Lung (tissue), 12 donors: ENCODE results near the gene CD300H. TPM values are rescaled to one million over a fixed set of nuclear protein-coding genes. Genes with fewer than 3 reads are reported as not detected.
"Not testable (repeated sequence)": the region's sequence is repeated elsewhere in the genome, so short reads cannot be mapped to it uniquely, and the experiment has no call there.

Source experiments
- ATAC-seq: fragments of 200-7000 bp; cut with Tn5 transposase; one replicate; pipeline ENCODE4 v1.9.1; 2020; ENCODE audit warnings: moderate number of reproducible peaks; ENCODE audit not compliant: insufficient read depth, low FRiP score
- DNase-seq, 3 donors: peaks; one replicate each; pipeline ENCODE4 v3.0.0-alpha.2; 2013 to 2017
- H3K27ac ChIP-seq, 2 donors: one replicate each; pipeline ENCODE4 v1.5.1; 2013; ENCODE audit warnings: mild to moderate bottlenecking in 2 of 2, moderate library complexity in 2 of 2, control low read depth in 1 of 2, inconsistent platforms in 1 of 2, low read depth in 1 of 2, low read length in 1 of 2
- H3K27me3 ChIP-seq, 3 donors: one replicate each; pipeline ENCODE4 v1.5.1; 2013; ENCODE audit warnings: low read length in 2 of 3; ENCODE audit not compliant: control insufficient read depth in 3 of 3, insufficient read depth in 3 of 3
- H3K36me3 ChIP-seq, 4 donors: one replicate each; pipeline ENCODE4 v1.5.1; 2013; ENCODE audit warnings: low read length in 4 of 4, mild to moderate bottlenecking in 1 of 4, moderate library complexity in 1 of 4; ENCODE audit not compliant: control insufficient read depth in 4 of 4, insufficient read depth in 4 of 4
- H3K4me1 ChIP-seq, 5 donors: one replicate each; pipeline ENCODE4 v1.5.1; 2013; ENCODE audit warnings: low read length in 5 of 5, mild to moderate bottlenecking in 2 of 5, moderate library complexity in 1 of 5; ENCODE audit not compliant: control insufficient read depth in 5 of 5, insufficient read depth in 5 of 5
- H3K4me3 ChIP-seq: one replicate; pipeline ENCODE4 v1.5.1; 2013; ENCODE audit warnings: mild to moderate bottlenecking, control low read depth, moderate library complexity
- H3K9ac ChIP-seq, 2 donors: one replicate each; pipeline ENCODE4 v1.5.1; 2013; ENCODE audit warnings: low read length in 2 of 2, control low read depth in 1 of 2; ENCODE audit not compliant: insufficient read depth in 1 of 2
- H3K9me3 ChIP-seq, 4 donors: one replicate each; pipeline ENCODE4 v1.5.1; 2013; ENCODE audit warnings: low read length in 3 of 4, mild to moderate bottlenecking in 1 of 4, moderate library complexity in 1 of 4; ENCODE audit not compliant: control insufficient read depth in 4 of 4, insufficient read depth in 3 of 4
- CTCF ChIP-seq: IDR thresholded peaks from 2 replicates; pipeline ENCODE4 v1.5.1; 2012; ENCODE audit warnings: mild to moderate bottlenecking; ENCODE audit errors: control extremely low read depth, extremely low read depth
- WGBS, 2 donors: extraction: QIAGEN DNeasy Blood & Tissue Kit; methylation state at CpG; one replicate each; pipeline ENCODE4 v1.1.7; 2013; 5-methylcytosine and 5-hydroxymethylcytosine counted together
- polyA plus RNA-seq, 2 donors: library from polyadenylated mRNA; stranded (reverse); fragments of 200-250 nt; gene quantifications; one replicate each; pipeline ENCODE4 v1.2.1, GENCODE V29; 2013
- total RNA-seq, 2 donors: library from RNA; depleted of rRNA in 1 of 2; stranded (reverse); fragments of >200 nt in 1 of 2; gene quantifications; one replicate each; pipeline ENCODE4 v1.2.1, GENCODE V29; 2014 to 2021
- donor health status: control.
- donor health status: control.
- donor health status: Bipolar disorder and iron deficiency.
- donor health status: healthy.
- donor health status: DM: yes; HTN: yes; CAD: no.

CD300H gene
- total and polyA plus RNA-seq, 4 donors: 1.1 to 11.9 (median 3.4) TPM; not detected in 1

DNA sequence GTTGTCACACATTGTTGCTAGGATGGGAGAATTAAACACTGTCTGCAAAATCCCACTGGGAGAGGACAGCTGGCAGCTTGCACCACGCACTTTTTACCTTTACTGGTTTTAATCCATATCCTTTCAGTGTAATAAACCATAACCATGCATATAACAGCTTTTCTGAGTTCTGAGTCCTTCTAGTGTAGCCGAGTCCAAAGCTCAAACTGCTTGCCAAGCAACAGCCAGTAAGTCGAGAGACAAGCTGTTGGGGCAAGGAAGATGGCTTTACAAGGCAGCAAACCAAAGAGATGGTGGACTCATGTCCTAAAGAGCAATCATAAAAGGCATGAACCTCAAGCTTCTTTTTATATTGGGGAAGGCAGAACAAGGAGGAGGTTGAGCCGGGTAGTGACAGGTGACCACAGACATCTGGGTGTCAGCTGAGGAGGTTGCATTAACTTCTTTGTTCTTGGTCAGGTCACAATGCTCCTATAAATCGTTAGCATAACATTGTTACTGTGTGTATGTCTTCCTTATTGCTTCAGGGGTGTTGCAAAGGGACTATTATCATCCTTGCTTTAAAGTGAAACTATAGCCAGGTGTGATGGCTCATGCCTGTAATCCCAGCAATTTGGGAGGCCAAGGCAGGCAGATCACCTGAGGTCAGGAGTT lies 7.3 kb upstream of the CD300H start:
- 73 to 80% methylated on average over 5 of the region's 5 CpGs for WGBS, 2 donors
- no peaks in the 10 kb centered on the region for H3K36me3 ChIP-seq
- no peak for ATAC-seq
- no peak for TF ChIP-seq CTCF
- no peak overlapping the region for H3K4me3 ChIP-seq
- no peaks in the 10 kb centered on the region for H3K4me1 ChIP-seq
- no peak for DNase-seq
- no peak overlapping the region for H3K27ac ChIP-seq
- peaks cover 0 to 6% (median 0%) of the 10 kb centered on the region in 3 donors for H3K27me3 ChIP-seq
- peaks cover 0 to 3% (median 0%) of the 10 kb centered on the region in 4 donors for H3K9me3 ChIP-seq
- no peak overlapping the region for H3K9ac ChIP-seq

GRCh38 chr17:74573635-74574034 lies 6.3 kb upstream of the CD300H start:
- not testable (repeated sequence) for H3K27ac ChIP-seq, H3K36me3 ChIP-seq, H3K4me1 ChIP-seq, ATAC-seq, DNase-seq, H3K9me3 ChIP-seq, H3K4me3 ChIP-seq, H3K9ac ChIP-seq, H3K27me3 ChIP-seq

DNA sequence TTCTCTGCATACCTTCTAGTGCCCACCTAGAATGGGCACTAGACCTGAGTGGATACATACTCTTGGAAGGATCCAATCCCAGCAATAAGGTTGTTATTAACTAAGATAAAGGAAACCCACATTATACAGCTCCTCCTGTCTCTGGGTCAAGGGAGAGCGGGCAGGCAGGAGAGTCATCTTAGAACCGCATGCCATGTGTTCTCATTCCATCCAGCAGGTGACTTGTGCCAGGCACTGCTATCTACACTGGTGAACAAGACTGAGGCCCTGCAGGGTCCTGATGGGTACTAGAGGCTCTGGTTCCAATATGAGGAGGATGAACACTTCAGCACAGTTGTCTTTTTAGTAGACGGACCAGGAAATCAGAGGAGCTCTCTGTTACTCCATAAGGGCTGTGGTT lies 5.9 kb upstream of the CD300H start:
- Histone ChIP-seq H3K4me3 (no peak overlapping the region), H3K9ac (no peak overlapping the region), H3K27ac (no peak overlapping the region), H3K27me3 (peaks cover 0 to 6% (median 0%) of the 10 kb centered on the region in 3 donors), H3K4me1 (peaks cover 0 to 10% (median 0%) of the 10 kb centered on the region in 5 donors), H3K36me3 (no peaks in the 10 kb centered on the region), H3K9me3 (peaks cover 0 to 3% (median 0%) of the 10 kb centered on the region in 4 donors)
- DNase-seq (no peak), ATAC-seq (no peak)
- WGBS, 2 donors: 83 to 90% methylated on average over 3 of the region's 3 CpGs
- no peak for TF ChIP-seq CTCF

DNA sequence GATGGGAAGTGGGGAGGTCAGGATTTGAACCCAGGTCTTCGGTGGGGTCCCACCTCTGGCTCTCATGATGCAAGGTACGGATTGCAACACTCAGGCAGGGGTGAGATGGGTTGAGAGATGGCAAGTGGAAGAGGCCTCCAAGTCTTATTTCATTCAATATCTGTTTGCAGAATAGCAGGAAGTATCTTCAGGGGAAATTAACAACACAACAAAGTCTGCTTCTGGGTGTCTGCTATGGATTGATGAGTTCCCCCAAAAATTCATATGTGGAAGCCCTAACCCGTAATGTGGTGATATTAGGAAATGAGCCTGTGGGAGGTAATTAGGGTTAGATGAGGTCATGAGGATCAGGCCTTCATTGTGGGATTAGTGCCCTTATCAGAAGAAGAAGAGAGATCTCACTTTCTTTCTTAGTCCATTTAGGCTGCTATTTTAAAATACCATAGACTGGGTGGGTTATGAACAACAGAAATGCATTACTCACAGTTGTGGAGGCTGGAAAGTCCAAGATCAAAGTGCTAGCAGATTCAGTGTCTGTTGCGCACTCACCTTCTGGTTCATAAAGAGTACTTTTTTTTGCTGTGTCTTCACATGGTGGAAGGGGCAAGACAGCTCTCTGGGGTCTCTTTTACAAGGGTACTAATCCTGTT lies 4.4 kb upstream of the CD300H start:
- H3K27me3 ChIP-seq: peaks cover 0 to 6% (median 0%) of the 10 kb centered on the region in 3 donors
- H3K9ac ChIP-seq: no peak overlapping the region
- 61 to 76% methylated on average over 4 of the region's 4 CpGs for WGBS, 2 donors
- ATAC-seq: no peak
- TF ChIP-seq CTCF: no peak
- DNase-seq: no peak
- peaks cover 0 to 10% (median 0%) of the 10 kb centered on the region in 5 donors for H3K4me1 ChIP-seq
- H3K27ac ChIP-seq: no peak overlapping the region
- no peak overlapping the region for H3K4me3 ChIP-seq
- no peaks in the 10 kb centered on the region for H3K36me3 ChIP-seq
- H3K9me3 ChIP-seq: peaks cover 0 to 3% (median 0%) of the 10 kb centered on the region in 4 donors
